Cardiac fibroblast (primary cell): ENCODE measurements around the gene DUSP8.

ENCODE experiments used
- DNase-seq, 2 donors: peaks; one replicate each; pipeline versions ENCODE4 v3.0.0 to v3.0.0-alpha.2; 2010; ENCODE audit warnings: low read depth in 2 of 2
- H3K4me3 ChIP-seq, 2 donors: replicated peaks in 1 of 2; 1 replicate in 1 of 2; 2 replicates in 1 of 2; pipeline ENCODE4 v1.5.1; 2011; ENCODE audit warnings: low read depth in 2 of 2, low read length in 2 of 2, mild to moderate bottlenecking in 2 of 2, moderate library complexity in 1 of 2
- TF ChIP-seq, protein P1 (sequence below): IDR thresholded peaks from one replicate; pipeline ENCODE4 v1.5.1; 2011; ENCODE audit warnings: low read depth, mild to moderate bottlenecking, low read length, inconsistent platforms

Gene DUSP8

DNA sequence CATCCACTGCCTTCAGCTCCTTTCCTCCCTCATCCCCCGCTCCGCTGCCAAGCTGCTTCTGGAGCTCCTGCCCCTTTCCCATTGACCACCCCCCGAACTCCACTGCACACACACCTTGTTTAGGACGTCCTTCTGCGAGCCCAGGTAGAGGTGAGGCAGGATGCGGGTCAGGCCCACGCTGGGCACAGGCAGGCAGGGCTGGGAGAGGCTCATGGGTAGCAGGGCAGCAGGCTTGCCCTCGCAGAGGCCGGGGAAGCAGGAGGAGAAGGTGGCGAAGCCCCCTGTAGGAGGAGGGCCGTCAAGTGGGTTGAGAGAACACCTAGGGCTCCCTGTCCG, 13.3 kb downstream of the DUSP8 start:
- H3K4me3 ChIP-seq: no peak overlapping the region
- TF ChIP-seq, protein P1, sequence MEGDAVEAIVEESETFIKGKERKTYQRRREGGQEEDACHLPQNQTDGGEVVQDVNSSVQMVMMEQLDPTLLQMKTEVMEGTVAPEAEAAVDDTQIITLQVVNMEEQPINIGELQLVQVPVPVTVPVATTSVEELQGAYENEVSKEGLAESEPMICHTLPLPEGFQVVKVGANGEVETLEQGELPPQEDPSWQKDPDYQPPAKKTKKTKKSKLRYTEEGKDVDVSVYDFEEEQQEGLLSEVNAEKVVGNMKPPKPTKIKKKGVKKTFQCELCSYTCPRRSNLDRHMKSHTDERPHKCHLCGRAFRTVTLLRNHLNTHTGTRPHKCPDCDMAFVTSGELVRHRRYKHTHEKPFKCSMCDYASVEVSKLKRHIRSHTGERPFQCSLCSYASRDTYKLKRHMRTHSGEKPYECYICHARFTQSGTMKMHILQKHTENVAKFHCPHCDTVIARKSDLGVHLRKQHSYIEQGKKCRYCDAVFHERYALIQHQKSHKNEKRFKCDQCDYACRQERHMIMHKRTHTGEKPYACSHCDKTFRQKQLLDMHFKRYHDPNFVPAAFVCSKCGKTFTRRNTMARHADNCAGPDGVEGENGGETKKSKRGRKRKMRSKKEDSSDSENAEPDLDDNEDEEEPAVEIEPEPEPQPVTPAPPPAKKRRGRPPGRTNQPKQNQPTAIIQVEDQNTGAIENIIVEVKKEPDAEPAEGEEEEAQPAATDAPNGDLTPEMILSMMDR: no peak

DNA sequence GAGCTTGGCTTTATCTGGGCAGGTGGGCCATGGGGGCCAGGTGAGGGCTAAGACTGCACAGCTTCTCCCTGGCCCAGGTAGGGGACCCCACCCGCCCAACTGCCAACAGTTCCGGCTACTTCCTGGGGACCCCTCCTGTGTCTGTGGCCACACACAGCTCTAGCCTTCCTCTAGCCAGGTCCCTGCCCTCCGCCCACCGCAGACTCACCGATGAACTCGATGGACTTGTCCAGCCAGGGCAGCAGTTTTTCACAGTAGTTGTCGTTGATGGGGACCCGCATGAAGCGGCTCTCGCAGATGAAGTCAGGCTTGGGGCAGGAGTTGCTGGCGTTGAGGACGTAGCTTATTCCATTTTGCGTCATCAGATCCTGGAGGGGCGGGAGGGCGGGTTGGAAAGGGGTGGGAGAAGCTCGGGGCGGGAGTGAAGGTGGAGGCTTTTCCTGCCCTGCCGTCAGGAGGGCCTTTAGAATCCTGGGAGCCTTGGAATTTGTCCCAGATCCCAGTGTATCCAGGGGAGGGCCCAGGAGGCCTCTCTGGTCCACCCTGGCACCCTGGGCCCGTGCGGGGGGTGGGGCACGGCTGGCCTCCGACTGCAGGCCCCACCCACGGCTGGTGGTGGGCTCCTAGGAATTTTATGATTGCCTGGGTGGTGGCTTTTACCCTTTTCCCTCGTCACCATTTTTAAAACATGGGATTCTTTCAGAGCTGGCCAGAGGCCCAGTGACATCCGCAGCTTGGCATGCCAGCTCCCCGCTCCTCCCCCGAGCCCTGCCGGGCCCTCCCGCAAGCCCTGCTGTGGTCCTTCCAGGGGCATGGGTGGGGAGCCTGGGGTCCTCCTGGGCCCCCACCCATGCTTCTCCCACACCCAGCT, 13.9 kb downstream of the DUSP8 start:
- peak; percentile 57 to 85 for DNase-seq
- TF ChIP-seq, protein P1: no peak
- no peak overlapping the region for H3K4me3 ChIP-seq

More for the DNA sequence above, 13.3 kb downstream of the DUSP8 start:
- no peak for DNase-seq

DNA sequence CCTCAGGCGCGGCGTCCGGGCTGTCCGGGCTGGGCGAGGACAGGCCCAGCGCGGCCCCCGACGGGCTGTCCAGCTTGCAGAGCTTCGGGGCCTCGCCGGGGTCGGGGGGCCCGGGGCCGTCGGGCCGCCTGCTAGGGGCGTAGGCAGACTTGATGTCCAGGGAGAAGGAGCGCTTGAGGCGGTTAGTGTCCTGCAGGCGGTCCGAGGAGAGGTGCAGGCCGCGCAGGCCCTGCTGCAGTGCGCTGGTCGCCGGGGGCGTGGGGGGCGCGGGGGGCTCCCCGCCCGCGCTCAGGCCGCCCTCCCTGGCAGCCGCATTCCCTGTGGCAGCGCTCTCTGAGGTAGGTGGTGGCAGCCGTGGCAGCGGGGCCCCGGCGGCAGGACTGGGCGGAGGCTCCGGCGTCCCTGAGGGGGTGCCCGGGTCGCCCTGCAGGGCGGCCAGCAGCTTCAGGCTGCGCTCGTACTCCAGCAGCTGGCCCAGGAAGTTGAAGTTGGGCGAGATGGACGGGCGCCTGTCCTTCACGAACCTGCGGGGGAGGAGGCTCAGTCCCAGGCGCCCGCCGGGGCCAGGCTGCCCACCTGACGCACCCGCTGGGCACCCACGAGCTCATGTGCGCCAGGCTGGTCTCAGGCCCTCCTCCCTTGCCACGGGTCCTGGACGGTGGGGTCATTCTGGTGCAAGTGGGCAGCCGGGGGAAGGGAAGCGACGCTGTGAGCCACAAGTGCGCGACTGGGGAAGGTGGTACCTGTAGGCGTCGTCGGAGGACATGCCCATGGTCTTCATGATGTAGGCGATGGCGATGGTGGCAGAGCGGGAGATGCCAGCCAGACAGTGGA, 14.8 kb downstream of the DUSP8 start:
- DNase-seq: no peak
- TF ChIP-seq, protein P1: no peak
- H3K4me3 ChIP-seq: no peak overlapping the region

DNA sequence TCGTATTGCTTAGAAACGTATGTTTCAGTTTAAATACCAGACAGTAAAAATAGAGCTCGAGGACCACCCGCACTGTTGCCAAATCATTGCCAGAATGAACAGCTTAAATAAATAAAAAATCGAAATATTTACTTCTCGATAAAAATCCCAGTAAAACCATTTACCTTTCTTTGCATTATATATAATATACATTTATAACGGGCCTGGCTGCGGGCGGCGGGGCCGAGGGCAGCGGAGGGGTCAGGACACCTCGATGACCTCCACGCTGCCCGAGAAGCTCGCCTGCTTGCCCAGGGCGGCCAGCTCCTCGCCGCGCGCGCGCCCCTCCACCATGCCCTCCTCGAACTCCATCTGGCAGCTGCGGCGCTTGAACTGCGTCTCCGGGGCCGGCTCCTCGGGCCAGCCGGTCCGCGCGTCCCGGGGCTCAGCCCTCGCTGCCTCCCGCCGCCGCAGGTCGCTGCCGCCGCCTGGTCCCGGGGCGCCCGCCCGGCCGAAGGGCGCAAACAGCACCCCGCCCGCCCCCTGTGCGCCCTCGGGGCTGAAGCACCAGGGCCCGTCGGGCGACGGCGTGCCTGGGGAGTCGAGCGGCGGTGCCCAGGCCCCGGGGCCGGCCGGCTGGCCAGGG, 15.7 kb downstream of the DUSP8 start:
- no peak overlapping the region for H3K4me3 ChIP-seq
- TF ChIP-seq, protein P1: no peak
- DNase-seq: no peak

DNA sequence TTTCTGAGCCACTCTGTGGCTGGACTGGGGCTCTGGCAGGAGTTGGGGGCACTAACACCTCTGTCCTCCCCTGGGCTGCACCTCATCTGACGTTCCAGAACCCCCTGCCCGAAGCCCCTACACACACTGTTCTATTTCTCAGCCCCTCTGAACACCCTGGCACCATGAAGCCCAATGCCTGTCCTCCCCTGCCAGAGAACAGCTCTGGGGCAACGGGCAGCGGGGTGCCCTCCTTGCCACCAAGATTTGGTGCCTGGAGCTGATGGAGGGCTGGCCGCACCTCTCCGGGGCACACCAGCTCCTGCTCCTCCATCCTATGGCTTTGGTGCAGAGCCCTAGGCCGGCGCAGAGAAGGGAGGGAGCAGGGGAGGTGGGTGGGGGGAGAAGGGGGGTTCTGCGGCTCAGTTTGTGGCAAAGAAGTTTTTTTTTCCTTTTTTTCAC, 16.3 kb downstream of the DUSP8 start:
- TF ChIP-seq, protein P1: no peak
- DNase-seq: no peak
- no peak overlapping the region for H3K4me3 ChIP-seq

DNA sequence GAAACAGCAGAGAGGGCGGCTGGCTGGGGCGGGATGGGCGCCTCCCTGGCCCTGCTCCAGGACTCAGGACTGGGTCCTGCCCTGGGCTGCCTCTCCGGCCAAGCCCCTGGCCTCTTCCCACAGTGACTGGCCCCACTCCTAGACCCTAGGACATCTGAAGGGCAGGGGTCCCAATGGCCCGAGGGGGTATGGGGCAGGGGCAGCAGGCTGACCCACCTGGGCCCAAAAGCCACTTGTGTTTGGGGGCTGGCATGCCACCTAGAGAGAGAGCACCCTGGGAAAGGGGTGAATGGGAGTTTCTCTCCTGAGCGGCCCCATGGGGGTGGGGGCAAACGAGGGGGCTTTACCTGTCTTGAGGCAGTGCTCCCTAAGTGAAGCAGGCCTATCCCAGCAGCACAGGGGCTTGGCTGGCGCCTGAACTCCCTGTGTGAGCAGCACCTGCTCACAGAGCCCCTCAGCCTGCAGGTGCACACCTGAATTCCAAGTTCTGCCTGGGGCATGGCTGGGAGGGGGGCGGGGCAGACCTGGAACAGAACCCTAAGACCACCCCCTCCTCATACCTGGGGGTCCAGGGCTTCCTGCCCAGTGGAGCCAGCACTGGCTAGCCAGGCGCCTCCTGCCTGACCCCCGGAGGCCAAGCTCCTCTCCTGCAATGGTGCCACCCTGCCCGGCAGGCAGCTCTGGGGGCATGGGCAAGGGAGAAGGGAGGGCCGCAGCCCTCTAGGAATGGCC, 16.9 kb downstream of the DUSP8 start:
- TF ChIP-seq, protein P1: no peak
- no peak for DNase-seq
- H3K4me3 ChIP-seq: no peak overlapping the region
